HEK293 (cell line): Measurements from ENCODE around the gene HIVEP2.

Experiments used
- CTCF ChIA-PET: fragments of 350-600 bp; formaldehyde crosslinking; extraction: SDS; loops from one replicate; lab custom pipeline; 2021; ENCODE audit warnings: antibody characterized with exemption; lab: Yijun Ruan, JAX
- POLR2A ChIA-PET: fragments of 300-600 bp; formaldehyde crosslinking; extraction: SDS; loops from one replicate; lab custom pipeline; 2020; ENCODE audit warnings: antibody characterized with exemption, inconsistent platforms; lab: Yijun Ruan, JAX
- H3K27ac ChIP-seq: fragments of 200-500 bp; sonication (Bioruptor generic); 2 replicates; pipeline ENCODE4 v1.5.1; 2014; ENCODE audit warnings: low read depth, low read length, control low read depth, inconsistent platforms; ENCODE audit errors: extremely low read depth
- H3K36me3 ChIP-seq, 2 experiments: fragments of 200-500 bp in 1 of 2; sonication (Bioruptor generic) in 1 of 2; 1 replicate in 1 of 2; 2 replicates in 1 of 2; pipeline ENCODE4 v1.5.1; 2014 to 2017; ENCODE audit warnings: inconsistent platforms in 2 of 2, low read length in 2 of 2; ENCODE audit not compliant: control insufficient read depth in 2 of 2, insufficient read depth in 1 of 2
- H3K4me1 ChIP-seq: fragments of 200-500 bp; sonication (Bioruptor generic); 2 replicates; pipeline ENCODE4 v1.5.1; 2014; ENCODE audit warnings: mild to moderate bottlenecking, low read length, inconsistent platforms; ENCODE audit not compliant: control insufficient read depth, insufficient read depth
- H3K4me3 ChIP-seq: 2 replicates; pipeline ENCODE4 v1.5.1; 2011; ENCODE audit warnings: low read depth, mild to moderate bottlenecking, control low read depth, low read length, moderate library complexity
- H3K9me3 ChIP-seq: fragments of 200-500 bp; sonication (Bioruptor generic); 2 replicates; pipeline ENCODE4 v1.5.1; 2014; ENCODE audit warnings: low read depth, low read length, inconsistent platforms; ENCODE audit not compliant: control insufficient read depth, insufficient read depth
- KLF1 ChIP-seq: fragments of 450-650 bp; formaldehyde crosslinking; IDR thresholded peaks from 2 replicates; pipeline ENCODE4 v1.5.1; 2016; ENCODE audit warnings: missing biosample characterization, missing genetic modification characterization
- KLF10 ChIP-seq: fragments of 450-650 bp; IDR thresholded peaks from 2 replicates; pipeline ENCODE4 v1.5.1; 2018; ENCODE audit warnings: missing biosample characterization, mild to moderate bottlenecking, missing genetic modification characterization
- KLF9 ChIP-seq: fragments of 450-650 bp; formaldehyde crosslinking; IDR thresholded peaks from 2 replicates; pipeline ENCODE4 v1.5.1; 2016; ENCODE audit warnings: missing biosample characterization, missing genetic modification characterization, low read depth
- PRDM1 ChIP-seq: fragments of 450-650 bp; formaldehyde crosslinking; IDR thresholded peaks from 2 replicates; pipeline ENCODE4; 2016; ENCODE audit warnings: missing biosample characterization, missing genetic modification characterization
- REPIN1 ChIP-seq: fragments of 450-650 bp; formaldehyde crosslinking; IDR thresholded peaks from 2 replicates; pipeline ENCODE4 v1.5.1; 2017; ENCODE audit warnings: missing biosample characterization, missing genetic modification characterization, low read depth
- ZBTB48 ChIP-seq: fragments of 450-650 bp; formaldehyde crosslinking; IDR thresholded peaks from 2 replicates; pipeline ENCODE4 v1.5.1; 2016; ENCODE audit warnings: missing biosample characterization, missing genetic modification characterization
- ZEB2 ChIP-seq: fragments of 450-650 bp; formaldehyde crosslinking; IDR thresholded peaks from 2 replicates; pipeline ENCODE4 v1.5.1; 2016; ENCODE audit warnings: missing biosample characterization, missing genetic modification characterization
- ZFP37 ChIP-seq: fragments of 450-650 bp; formaldehyde crosslinking; IDR thresholded peaks from 2 replicates; pipeline ENCODE4 v1.5.1; 2016; ENCODE audit warnings: missing biosample characterization, missing genetic modification characterization
- ZIC2 ChIP-seq: fragments of 450-650 bp; formaldehyde crosslinking; IDR thresholded peaks from 2 replicates; pipeline ENCODE4 v1.5.1; 2016; ENCODE audit warnings: missing biosample characterization, missing genetic modification characterization
- ZNF2 ChIP-seq: fragments of 450-650 bp; formaldehyde crosslinking; IDR thresholded peaks from 2 replicates; pipeline ENCODE4 v1.5.1; 2016; ENCODE audit warnings: missing biosample characterization, missing genetic modification characterization
- ZNF221 ChIP-seq: fragments of 450-650 bp; formaldehyde crosslinking; IDR thresholded peaks from 2 replicates; pipeline ENCODE4 v1.5.1; 2017; ENCODE audit warnings: missing biosample characterization, missing genetic modification characterization, borderline replicate concordance
- ZNF292 ChIP-seq: fragments of 450-650 bp; formaldehyde crosslinking; IDR thresholded peaks from 2 replicates; pipeline ENCODE4 v1.5.1; 2016; ENCODE audit warnings: low read depth, missing biosample characterization, missing genetic modification characterization, borderline replicate concordance
- ZNF404 ChIP-seq: fragments of 450-650 bp; formaldehyde crosslinking; IDR thresholded peaks from 2 replicates; pipeline ENCODE4 v1.5.1; 2017; ENCODE audit warnings: missing biosample characterization, missing genetic modification characterization
- ZNF501 ChIP-seq: fragments of 450-650 bp; formaldehyde crosslinking; IDR thresholded peaks from 2 replicates; pipeline ENCODE4 v1.5.1; 2016; ENCODE audit warnings: missing biosample characterization, missing genetic modification characterization
- ZNF514 ChIP-seq: fragments of 450-650 bp; formaldehyde crosslinking; IDR thresholded peaks from 2 replicates; pipeline ENCODE4 v1.5.1; 2016; ENCODE audit warnings: missing biosample characterization, missing genetic modification characterization
- ZNF571 ChIP-seq: fragments of 450-650 bp; formaldehyde crosslinking; IDR thresholded peaks from 2 replicates; pipeline ENCODE4 v1.5.0; 2017; ENCODE audit warnings: missing biosample characterization, missing genetic modification characterization
- ZNF600 ChIP-seq: fragments of 450-650 bp; formaldehyde crosslinking; IDR thresholded peaks from 2 replicates; pipeline ENCODE4 v1.5.1; 2016; ENCODE audit warnings: missing biosample characterization, missing genetic modification characterization
- ZNF629 ChIP-seq: fragments of 450-650 bp; formaldehyde crosslinking; IDR thresholded peaks from 2 replicates; pipeline ENCODE4 v1.5.1; 2017; ENCODE audit warnings: missing biosample characterization, missing genetic modification characterization
- ZNF792 ChIP-seq: fragments of 450-650 bp; formaldehyde crosslinking; IDR thresholded peaks from 2 replicates; pipeline ENCODE4 v1.5.1; 2016; ENCODE audit warnings: missing biosample characterization, missing genetic modification characterization
- ZXDB ChIP-seq: fragments of 450-650 bp; formaldehyde crosslinking; IDR thresholded peaks from 2 replicates; pipeline ENCODE4 v1.5.1; 2016; ENCODE audit warnings: missing biosample characterization, missing genetic modification characterization
- TF ChIP-seq, protein P1 (sequence below): fragments of 450-650 bp; formaldehyde crosslinking; conservative IDR thresholded peaks from 2 replicates; pipeline ENCODE4 v1.5.1; 2016; ENCODE audit warnings: low read depth, missing biosample characterization, missing genetic modification characterization
- TF ChIP-seq, protein P2 (sequence below): fragments of 450-650 bp; formaldehyde crosslinking; IDR thresholded peaks from 2 replicates; pipeline ENCODE4 v1.5.1; 2016; ENCODE audit warnings: missing biosample characterization, missing genetic modification characterization
- TF ChIP-seq, protein P3 (sequence below): fragments of 450-650 bp; formaldehyde crosslinking; IDR thresholded peaks from 2 replicates; pipeline ENCODE4 v1.5.1; 2016; ENCODE audit warnings: missing biosample characterization, missing genetic modification characterization
- TF ChIP-seq, protein P4 (sequence below): fragments of 450-650 bp; formaldehyde crosslinking; IDR thresholded peaks from 2 replicates; pipeline ENCODE4 v1.5.0; 2017; ENCODE audit warnings: missing biosample characterization, missing genetic modification characterization, borderline replicate concordance

Gene HIVEP2

DNA sequence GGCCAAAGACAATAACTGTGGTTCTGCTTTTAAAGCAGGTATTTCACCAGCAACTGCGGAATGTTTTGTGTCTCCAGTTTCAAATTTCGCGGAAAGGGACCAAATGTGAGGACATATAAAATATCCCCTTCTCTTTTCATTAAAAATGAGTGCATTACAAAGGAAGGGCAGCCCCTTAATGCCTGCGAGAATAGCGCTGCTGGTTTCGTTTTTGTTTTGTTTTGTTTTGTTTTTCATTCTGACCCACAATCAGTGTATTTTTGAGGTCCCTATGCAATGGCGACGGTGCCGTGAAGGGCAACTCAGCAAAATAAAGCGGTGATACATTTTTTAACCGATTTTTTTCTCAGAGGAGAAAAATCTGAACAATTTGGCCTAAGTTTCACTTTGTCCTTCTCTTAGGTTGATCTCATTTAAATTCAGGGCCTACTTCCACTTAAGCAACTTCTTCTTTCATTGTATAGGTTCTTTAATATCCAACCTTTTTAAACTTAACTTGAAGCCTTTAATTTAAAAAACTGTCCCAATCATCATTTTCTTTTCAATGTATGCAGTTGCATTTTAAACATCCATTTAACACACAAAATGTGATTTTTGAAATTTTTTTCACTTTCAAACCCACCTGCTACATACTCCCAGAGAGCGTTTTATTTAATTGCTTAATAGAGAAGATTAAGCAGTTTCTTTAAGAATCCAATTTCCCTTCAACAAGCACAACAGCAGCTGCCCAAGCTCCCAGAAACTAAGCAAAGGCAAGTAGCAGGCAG lies 2.9 kb upstream of the HIVEP2 start (continued):
- TF ChIP-seq ZNF571 (no peak), ZNF792 (tag by site-specific recombination) (no peak)
- TF ChIP-seq, all 188 proteins: peak for 9

DNA sequence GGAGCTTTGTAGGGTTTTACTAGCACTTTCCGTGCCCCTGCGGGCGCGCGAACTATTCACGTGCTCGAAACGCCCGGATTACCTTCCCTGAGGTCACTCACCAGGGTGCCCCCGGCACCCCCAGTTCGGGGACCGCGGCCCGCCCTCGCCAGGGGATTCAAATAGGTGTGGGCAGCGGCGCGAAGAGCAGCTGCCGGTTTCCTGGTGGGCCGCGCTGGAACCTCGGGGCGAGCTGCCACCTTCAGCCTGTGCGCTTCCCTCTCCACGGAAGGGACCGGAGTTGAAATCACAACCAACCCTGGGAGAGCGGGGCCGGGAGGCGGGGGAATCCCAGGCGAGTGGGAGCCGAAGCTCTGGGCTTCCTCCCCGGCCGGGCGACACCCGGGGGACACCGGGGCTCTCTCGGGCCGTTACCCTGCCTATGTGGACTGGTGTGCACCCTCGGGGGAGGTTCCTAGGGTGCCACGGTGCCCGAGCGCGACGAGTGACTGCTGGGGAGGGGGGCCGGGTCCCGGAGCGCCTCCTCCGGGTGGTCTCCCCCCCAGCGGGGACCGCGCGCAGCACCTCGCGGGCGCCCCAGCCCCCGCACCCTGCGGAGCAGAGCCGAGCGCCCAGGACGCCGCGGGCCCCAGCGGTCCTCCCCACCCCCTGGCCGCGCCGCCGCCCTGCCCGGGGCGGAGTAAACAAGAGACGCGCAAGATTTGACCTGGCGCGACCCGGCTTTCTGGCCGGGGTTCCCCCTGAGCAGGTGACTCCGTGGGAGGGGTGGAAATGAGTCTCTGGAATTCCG lies 2.1 kb upstream of the HIVEP2 start:
- Histone ChIP-seq H3K36me3 (no peaks in the 10 kb centered on the region), H3K9me3 (no peaks in the 10 kb centered on the region), H3K4me1 (peaks cover 16% of the 10 kb centered on the region), H3K4me3 (peak overlapping the region; percentile 78), H3K27ac (peak overlapping the region; percentile 97)
- ChIA-PET CTCF (interaction anchor here (0.5 to 0.9 kb wide), 4 partner anchors 20 to 504 kb away, joined by 3 read pairs; no protein-coding TSS in a partner anchor), POLR2A (interaction anchor here (0.7 to 1.0 kb wide), 2 partner anchors 11 to 80 kb away, joined by 3 to 4 read pairs; no protein-coding TSS in a partner anchor)
- TF ChIP-seq, protein P1, sequence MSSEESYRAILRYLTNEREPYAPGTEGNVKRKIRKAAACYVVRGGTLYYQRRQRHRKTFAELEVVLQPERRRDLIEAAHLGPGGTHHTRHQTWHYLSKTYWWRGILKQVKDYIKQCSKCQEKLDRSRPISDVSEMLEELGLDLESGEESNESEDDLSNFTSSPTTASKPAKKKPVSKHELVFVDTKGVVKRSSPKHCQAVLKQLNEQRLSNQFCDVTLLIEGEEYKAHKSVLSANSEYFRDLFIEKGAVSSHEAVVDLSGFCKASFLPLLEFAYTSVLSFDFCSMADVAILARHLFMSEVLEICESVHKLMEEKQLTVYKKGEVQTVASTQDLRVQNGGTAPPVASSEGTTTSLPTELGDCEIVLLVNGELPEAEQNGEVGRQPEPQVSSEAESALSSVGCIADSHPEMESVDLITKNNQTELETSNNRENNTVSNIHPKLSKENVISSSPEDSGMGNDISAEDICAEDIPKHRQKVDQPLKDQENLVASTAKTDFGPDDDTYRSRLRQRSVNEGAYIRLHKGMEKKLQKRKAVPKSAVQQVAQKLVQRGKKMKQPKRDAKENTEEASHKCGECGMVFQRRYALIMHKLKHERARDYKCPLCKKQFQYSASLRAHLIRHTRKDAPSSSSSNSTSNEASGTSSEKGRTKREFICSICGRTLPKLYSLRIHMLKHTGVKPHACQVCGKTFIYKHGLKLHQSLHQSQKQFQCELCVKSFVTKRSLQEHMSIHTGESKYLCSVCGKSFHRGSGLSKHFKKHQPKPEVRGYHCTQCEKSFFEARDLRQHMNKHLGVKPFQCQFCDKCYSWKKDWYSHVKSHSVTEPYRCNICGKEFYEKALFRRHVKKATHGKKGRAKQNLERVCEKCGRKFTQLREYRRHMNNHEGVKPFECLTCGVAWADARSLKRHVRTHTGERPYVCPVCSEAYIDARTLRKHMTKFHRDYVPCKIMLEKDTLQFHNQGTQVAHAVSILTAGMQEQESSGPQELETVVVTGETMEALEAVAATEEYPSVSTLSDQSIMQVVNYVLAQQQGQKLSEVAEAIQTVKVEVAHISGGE, result peak; percentile 33
- TF ChIP-seq KLF10, result peak; percentile 51; the same call in 1 of the 2 replicates
- 0 out of 2 replicates have a peak, but pooled peaks have one; percentile 10 for TF ChIP-seq ZNF600 (tag by site-specific recombination)
- peak; percentile 63 for TF ChIP-seq KLF1
- TF ChIP-seq ZNF501, result 0 out of 2 replicates have a peak, but pooled peaks have one; percentile 36
- TF ChIP-seq KLF9 (tag by site-specific recombination), result peak; percentile 10; the same call in 1 of the 2 replicates
- TF ChIP-seq, protein P2, sequence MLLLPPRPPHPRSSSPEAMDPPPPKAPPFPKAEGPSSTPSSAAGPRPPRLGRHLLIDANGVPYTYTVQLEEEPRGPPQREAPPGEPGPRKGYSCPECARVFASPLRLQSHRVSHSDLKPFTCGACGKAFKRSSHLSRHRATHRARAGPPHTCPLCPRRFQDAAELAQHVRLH (tag by site-specific recombination), result no peak
- TF ChIP-seq, protein P3, sequence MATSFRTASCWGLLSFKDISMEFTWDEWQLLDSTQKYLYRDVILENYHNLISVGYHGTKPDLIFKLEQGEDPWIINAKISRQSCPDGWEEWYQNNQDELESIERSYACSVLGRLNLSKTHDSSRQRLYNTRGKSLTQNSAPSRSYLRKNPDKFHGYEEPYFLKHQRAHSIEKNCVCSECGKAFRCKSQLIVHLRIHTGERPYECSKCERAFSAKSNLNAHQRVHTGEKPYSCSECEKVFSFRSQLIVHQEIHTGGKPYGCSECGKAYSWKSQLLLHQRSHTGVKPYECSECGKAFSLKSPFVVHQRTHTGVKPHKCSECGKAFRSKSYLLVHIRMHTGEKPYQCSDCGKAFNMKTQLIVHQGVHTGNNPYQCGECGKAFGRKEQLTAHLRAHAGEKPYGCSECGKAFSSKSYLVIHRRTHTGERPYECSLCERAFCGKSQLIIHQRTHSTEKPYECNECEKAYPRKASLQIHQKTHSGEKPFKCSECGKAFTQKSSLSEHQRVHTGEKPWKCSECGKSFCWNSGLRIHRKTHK (tag by site-specific recombination), result no peak
- TF ChIP-seq ZNF221 (tag by site-specific recombination), result no peak
- TF ChIP-seq, protein P4, sequence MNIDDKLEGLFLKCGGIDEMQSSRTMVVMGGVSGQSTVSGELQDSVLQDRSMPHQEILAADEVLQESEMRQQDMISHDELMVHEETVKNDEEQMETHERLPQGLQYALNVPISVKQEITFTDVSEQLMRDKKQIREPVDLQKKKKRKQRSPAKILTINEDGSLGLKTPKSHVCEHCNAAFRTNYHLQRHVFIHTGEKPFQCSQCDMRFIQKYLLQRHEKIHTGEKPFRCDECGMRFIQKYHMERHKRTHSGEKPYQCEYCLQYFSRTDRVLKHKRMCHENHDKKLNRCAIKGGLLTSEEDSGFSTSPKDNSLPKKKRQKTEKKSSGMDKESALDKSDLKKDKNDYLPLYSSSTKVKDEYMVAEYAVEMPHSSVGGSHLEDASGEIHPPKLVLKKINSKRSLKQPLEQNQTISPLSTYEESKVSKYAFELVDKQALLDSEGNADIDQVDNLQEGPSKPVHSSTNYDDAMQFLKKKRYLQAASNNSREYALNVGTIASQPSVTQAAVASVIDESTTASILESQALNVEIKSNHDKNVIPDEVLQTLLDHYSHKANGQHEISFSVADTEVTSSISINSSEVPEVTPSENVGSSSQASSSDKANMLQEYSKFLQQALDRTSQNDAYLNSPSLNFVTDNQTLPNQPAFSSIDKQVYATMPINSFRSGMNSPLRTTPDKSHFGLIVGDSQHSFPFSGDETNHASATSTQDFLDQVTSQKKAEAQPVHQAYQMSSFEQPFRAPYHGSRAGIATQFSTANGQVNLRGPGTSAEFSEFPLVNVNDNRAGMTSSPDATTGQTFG, result no peak
- peak; percentile 35; the same call in 1 of the 2 replicates for TF ChIP-seq ZNF2 (tag by site-specific recombination)
- TF ChIP-seq ZFP37, result peak; percentile 55; the same call in 1 of the 2 replicates
- TF ChIP-seq ZNF629 (tag by site-specific recombination), result peak; percentile 31; the same call in 1 of the 2 replicates
- peak; percentile 89 for TF ChIP-seq ZIC2 (tag by site-specific recombination)
- TF ChIP-seq ZNF292 (tag by site-specific recombination), result no peak
- peak; percentile 62 for TF ChIP-seq ZXDB (tag by site-specific recombination)
- TF ChIP-seq ZEB2, result peak; percentile 12
- TF ChIP-seq ZNF404, result no peak
- TF ChIP-seq REPIN1 (tag by site-specific recombination), result no peak
- TF ChIP-seq ZBTB48 (tag by site-specific recombination), result peak; percentile 89
- 0 out of 2 replicates have a peak, but pooled peaks have one; percentile 10 for TF ChIP-seq PRDM1 (tag by site-specific recombination)
- TF ChIP-seq ZNF514 (tag by site-specific recombination), result no peak
